ENCODE measurements around the gene BTBD10. TPM values are rescaled to one million over a fixed set of nuclear protein-coding genes. Genes with fewer than 3 reads are reported as not detected.
"Not testable (repeated sequence)": the region's sequence is repeated elsewhere in the genome, so short reads cannot be mapped to it uniquely, and the experiment has no call there.

The BTBD10 gene
- total and polyA plus RNA-seq, 3 experiments from 2014 or later: 14.3 to 27.3 (median 24.1) TPM

GRCh38 chr11:13436836-13437235 lies 26.2 kb downstream of the BTBD10 start:
- H3K27me3 ChIP-seq (ENCODE audit: insufficient read depth, low read length, poor library complexity, severe bottlenecking); POLR2A ChIA-PET; H3K9me3 Mint-ChIP-seq; H3K4me3 ChIP-seq (ENCODE audit: low read length); H3K27ac Mint-ChIP-seq; H3K9me3 ChIP-seq (ENCODE audit: low read length); H3K4me1 ChIP-seq (ENCODE audit: insufficient read depth, low read length); H3K4me3 Mint-ChIP-seq; H3K27ac ChIP-seq (ENCODE audit: low read depth, low read length); H3K36me3 ChIP-seq (ENCODE audit: insufficient read depth, low read length); H3K27me3 Mint-ChIP-seq; DNase-seq; CTCF ChIA-PET: not testable (repeated sequence)
- Mint-ChIP-seq H3K4me1 (peaks cover 53 to 78% (median 63%) of the 10 kb centered on the region in 3 donors), H3K36me3 (peaks cover 4 to 10% (median 5%) of the 10 kb centered on the region in 3 donors)

- Mint-ChIP-seq H3K4me3 (peak overlapping the region in 1 of 7 donors; percentile 2), H3K36me3 (peaks cover 12 to 16% (median 14%) of the 10 kb centered on the region in 3 donors), H3K4me1 (peaks cover 42 to 69% (median 67%) of the 10 kb centered on the region in 3 donors), H3K27ac (peak overlapping the region in 3 of 8 donors; percentile 32 to 37 (median 32)), H3K9me3 (peaks cover 0 to 6% (median 0%) of the 10 kb centered on the region in 5 donors), H3K27me3 (no peaks in the 10 kb centered on the region)
- ChIA-PET POLR2A (no interaction called here), CTCF (no interaction called here)
- Histone ChIP-seq H3K4me3 (ENCODE audit: low read length) (no peak overlapping the region), H3K4me1 (ENCODE audit: insufficient read depth, low read length) (no peaks in the 10 kb centered on the region), H3K27ac (ENCODE audit: low read depth, low read length) (no peak overlapping the region), H3K27me3 (ENCODE audit: insufficient read depth, low read length, poor library complexity, severe bottlenecking) (no peaks in the 10 kb centered on the region), H3K36me3 (ENCODE audit: insufficient read depth, low read length) (no peaks in the 10 kb centered on the region), H3K9me3 (ENCODE audit: low read length) (no peaks in the 10 kb centered on the region)
- no peak for DNase-seq
Observed at GRCh38 chr11:13434247-13435205, 28.5 kb downstream of the BTBD10 start.

- H3K4me1 Mint-ChIP-seq: peaks cover 43 to 72% (median 67%) of the 10 kb centered on the region in 3 donors
- Histone ChIP-seq H3K27me3 (ENCODE audit: insufficient read depth, low read length, poor library complexity, severe bottlenecking) (no peaks in the 10 kb centered on the region), H3K4me3 (ENCODE audit: low read length) (no peak overlapping the region), H3K36me3 (ENCODE audit: insufficient read depth, low read length) (no peaks in the 10 kb centered on the region), H3K4me1 (ENCODE audit: insufficient read depth, low read length) (no peaks in the 10 kb centered on the region), H3K9me3 (ENCODE audit: low read length) (no peaks in the 10 kb centered on the region), H3K27ac (ENCODE audit: low read depth, low read length) (no peak overlapping the region)
- DNase-seq: no peak
- H3K4me3 Mint-ChIP-seq: no peak overlapping the region
- POLR2A ChIA-PET: no interaction called here
- H3K36me3 Mint-ChIP-seq: peaks cover 11 to 23% (median 17%) of the 10 kb centered on the region in 3 donors
- H3K27ac Mint-ChIP-seq: peak overlapping the region in 1 of 8 donors; percentile 6
- peaks cover 2 to 12% (median 6%) of the 10 kb centered on the region in 5 donors for H3K9me3 Mint-ChIP-seq
- H3K27me3 Mint-ChIP-seq: no peaks in the 10 kb centered on the region
- CTCF ChIA-PET: no interaction called here
Observed at GRCh38 chr11:13433437-13433836, 29.6 kb downstream of the BTBD10 start.

GRCh38 chr11:13429836-13430235 lies 33.2 kb downstream of the BTBD10 start:
- H3K4me1 Mint-ChIP-seq: peaks cover 40 to 75% (median 59%) of the 10 kb centered on the region in 3 donors
- Histone ChIP-seq H3K36me3 (ENCODE audit: insufficient read depth, low read length) (no peaks in the 10 kb centered on the region), H3K27me3 (ENCODE audit: insufficient read depth, low read length, poor library complexity, severe bottlenecking) (no peaks in the 10 kb centered on the region), H3K27ac (ENCODE audit: low read depth, low read length) (no peak overlapping the region), H3K9me3 (ENCODE audit: low read length) (no peaks in the 10 kb centered on the region), H3K4me1 (ENCODE audit: insufficient read depth, low read length) (no peaks in the 10 kb centered on the region), H3K4me3 (ENCODE audit: low read length) (no peak overlapping the region)
- H3K36me3 Mint-ChIP-seq: peaks cover 16 to 40% (median 24%) of the 10 kb centered on the region in 3 donors
- DNase-seq: no peak
- H3K27me3 Mint-ChIP-seq: no peaks in the 10 kb centered on the region
- H3K9me3 Mint-ChIP-seq: peaks cover 15 to 27% (median 25%) of the 10 kb centered on the region in 5 donors
- ChIA-PET POLR2A (no interaction called here), CTCF (no interaction called here)
- H3K4me3 Mint-ChIP-seq: no peak overlapping the region
- H3K27ac Mint-ChIP-seq: no peak overlapping the region

GRCh38 chr11:13429288-13429687 lies 33.7 kb downstream of the BTBD10 start:
- Mint-ChIP-seq H3K27me3 (no peaks in the 10 kb centered on the region), H3K4me1 (peaks cover 40 to 75% (median 59%) of the 10 kb centered on the region in 3 donors), H3K27ac (no peak overlapping the region), H3K9me3 (peaks cover 15 to 27% (median 25%) of the 10 kb centered on the region in 5 donors), H3K4me3 (no peak overlapping the region), H3K36me3 (peaks cover 14 to 40% (median 24%) of the 10 kb centered on the region in 3 donors)
- Histone ChIP-seq H3K4me3 (ENCODE audit: low read length) (no peak overlapping the region), H3K4me1 (ENCODE audit: insufficient read depth, low read length) (no peaks in the 10 kb centered on the region), H3K9me3 (ENCODE audit: low read length) (no peaks in the 10 kb centered on the region), H3K27me3 (ENCODE audit: insufficient read depth, low read length, poor library complexity, severe bottlenecking) (no peaks in the 10 kb centered on the region), H3K27ac (ENCODE audit: low read depth, low read length) (no peak overlapping the region), H3K36me3 (ENCODE audit: insufficient read depth, low read length) (no peaks in the 10 kb centered on the region)
- POLR2A ChIA-PET: no interaction called here
- no peak for DNase-seq
- CTCF ChIA-PET: no interaction called here

- H3K27me3 ChIP-seq (ENCODE audit: insufficient read depth, low read length, poor library complexity, severe bottlenecking): no peaks in the 10 kb centered on the region
- H3K9me3 ChIP-seq (ENCODE audit: low read length): no peaks in the 10 kb centered on the region
- Mint-ChIP-seq H3K4me3 (no peak overlapping the region), H3K27me3 (no peaks in the 10 kb centered on the region), H3K4me1 (peaks cover 39 to 78% (median 55%) of the 10 kb centered on the region in 3 donors), H3K36me3 (peaks cover 14 to 40% (median 25%) of the 10 kb centered on the region in 3 donors), H3K27ac (no peak overlapping the region), H3K9me3 (peaks cover 15 to 27% (median 25%) of the 10 kb centered on the region in 5 donors)
- DNase-seq: no peak
- CTCF ChIA-PET: no interaction called here
- POLR2A ChIA-PET: no interaction called here
- H3K4me3 ChIP-seq (ENCODE audit: low read length): no peak overlapping the region
- H3K4me1 ChIP-seq (ENCODE audit: insufficient read depth, low read length): no peaks in the 10 kb centered on the region
- H3K27ac ChIP-seq (ENCODE audit: low read depth, low read length): no peak overlapping the region
- H3K36me3 ChIP-seq (ENCODE audit: insufficient read depth, low read length): no peaks in the 10 kb centered on the region
Observed at GRCh38 chr11:13427440-13427839, 35.6 kb downstream of the BTBD10 start.

- no peaks in the 10 kb centered on the region for H3K36me3 ChIP-seq (ENCODE audit: insufficient read depth, low read length)
- ChIA-PET CTCF (interaction anchor here (0.6 kb wide), 1 partner anchor 84 kb away, joined by 3 read pairs; no protein-coding TSS in a partner anchor), POLR2A (no interaction called here)
- H3K4me3 ChIP-seq (ENCODE audit: low read length): no peak overlapping the region
- Mint-ChIP-seq H3K27ac (no peak overlapping the region), H3K27me3 (no peaks in the 10 kb centered on the region), H3K9me3 (peaks cover 8 to 21% (median 18%) of the 10 kb centered on the region in 5 donors), H3K4me3 (no peak overlapping the region), H3K36me3 (peaks cover 11 to 33% (median 20%) of the 10 kb centered on the region in 3 donors), H3K4me1 (peaks cover 31 to 58% (median 44%) of the 10 kb centered on the region in 3 donors)
- no peaks in the 10 kb centered on the region for H3K4me1 ChIP-seq (ENCODE audit: insufficient read depth, low read length)
- H3K9me3 ChIP-seq (ENCODE audit: low read length): no peaks in the 10 kb centered on the region
- no peak overlapping the region for H3K27ac ChIP-seq (ENCODE audit: low read depth, low read length)
- no peak for DNase-seq
- H3K27me3 ChIP-seq (ENCODE audit: insufficient read depth, low read length, poor library complexity, severe bottlenecking): no peaks in the 10 kb centered on the region
Observed at GRCh38 chr11:13423372-13423771, 39.6 kb downstream of the BTBD10 start.

GRCh38 chr11:13421561-13421960 lies 41.5 kb downstream of the BTBD10 start:
- Histone ChIP-seq H3K27me3 (ENCODE audit: insufficient read depth, low read length, poor library complexity, severe bottlenecking) (no peaks in the 10 kb centered on the region), H3K27ac (ENCODE audit: low read depth, low read length) (no peak overlapping the region), H3K9me3 (ENCODE audit: low read length) (no peaks in the 10 kb centered on the region), H3K4me3 (ENCODE audit: low read length) (no peak overlapping the region), H3K4me1 (ENCODE audit: insufficient read depth, low read length) (no peaks in the 10 kb centered on the region), H3K36me3 (ENCODE audit: insufficient read depth, low read length) (no peaks in the 10 kb centered on the region)
- Mint-ChIP-seq H3K4me3 (no peak overlapping the region), H3K4me1 (peaks cover 31 to 47% (median 42%) of the 10 kb centered on the region in 3 donors), H3K36me3 (peaks cover 2 to 37% (median 8%) of the 10 kb centered on the region in 3 donors), H3K9me3 (peaks cover 0 to 7% (median 4%) of the 10 kb centered on the region in 5 donors), H3K27ac (no peak overlapping the region), H3K27me3 (no peaks in the 10 kb centered on the region)
- no peak for DNase-seq
- POLR2A ChIA-PET: no interaction called here
- CTCF ChIA-PET: no interaction called here
